ENCODE measurements around the gene STXBP6. TPM values are rescaled to one million over a fixed set of nuclear protein-coding genes. Genes with fewer than 3 reads are reported as not detected.

Gene STXBP6
- total and polyA plus RNA-seq, 2 of the 13 experiments (the other 11 are each of a cell fraction or from before 2014, with no cell fraction given), result 35.3 to 42.8 TPM

GRCh38 chr14:24979725-24980239, 70.2 kb downstream of the STXBP6 start:
- H3K36me3 ChIP-seq (replicated peaks in 1 of 2; ENCODE audit: control insufficient read depth in 1 of 2, insufficient read depth in 2 of 2, low read length in 2 of 2), result no peaks in the 10 kb centered on the region
- no peaks in the 10 kb centered on the region for H3K79me2 ChIP-seq (ENCODE audit: insufficient read depth, low read length)
- ATAC-seq, result peak; percentile 26
- no peak for FAIRE-seq
- H2AFZ ChIP-seq (ENCODE audit: low read length), result peak overlapping the region; percentile 1
- H3K4me1 ChIP-seq (ENCODE audit: insufficient read depth, low read length), result peaks cover 58% of the 10 kb centered on the region
- in situ Hi-C loops (cut with HindIII; ENCODE audit: extremely low pct_ligation_motif_present, low pct_unique_long_range_greater_than_20kb), result no loop called here
- intact Hi-C loops (cut with micrococcal nuclease; ENCODE audit: unreplicated experiment), result loop anchor here (5.0 kb wide), 1 partner anchor 53 kb away; no protein-coding TSS in a partner anchor
- no peak overlapping the region for H3K4me3 ChIP-seq (replicated peaks in 1 of 3; ENCODE audit: insufficient read depth in 1 of 3, low read depth in 2 of 3, low read length in 3 of 3)
- POLR2A ChIA-PET, result interaction anchor here (0.6 to 2.8 kb wide), 14 partner anchors 12 to 174 kb away, joined by 3 to 26 read pairs (median 4); partner anchors contain the start of gene STXBP6
- H3K4me2 ChIP-seq (ENCODE audit: low read depth, low read length), result peak overlapping the region; percentile 9; the same call in 1 of the 2 replicates
- 77% methylated on average over 2 of the region's 2 CpGs for WGBS (ENCODE audit: low lambda C conversion rate)
- TSS peak; percentile 69 for BruUV-seq (replicated peaks)
- no peaks in the 10 kb centered on the region for H3K27me3 ChIP-seq (ENCODE audit: control insufficient read depth in 1 of 2, insufficient read depth in 2 of 2, low read length in 2 of 2)
- peak overlapping the region; percentile 31 for H3K27ac ChIP-seq (ENCODE audit: extremely low read length, insufficient read depth, low read length)
- CTCF ChIA-PET (ENCODE audit: low intra/inter-chr PET ratio, low total read pairs), result interaction anchor here (1.6 kb wide), 1 partner anchor 26 kb away, joined by 3 read pairs; no protein-coding TSS in a partner anchor
- no peaks in the 10 kb centered on the region for H3K9me3 ChIP-seq (ENCODE audit: low read length)
- 0 out of 2 replicates have a peak overlapping the region, but pooled peaks have one; percentile 7 for H3K9ac ChIP-seq (ENCODE audit: insufficient read depth, low read depth, low read length)
- DNase-seq (ENCODE audit: low spot score), result no peak
- no peaks in the 10 kb centered on the region for H4K20me1 ChIP-seq (ENCODE audit: insufficient read depth, low read length)
- TF ChIP-seq AKNA (CRISPR knock-in tag; IDR thresholded peaks at IDR 0.05; ENCODE audit: borderline replicate concordance), result 0 out of 2 replicates have a peak, but pooled peaks have one; percentile 51
- peak; percentile 36; the same call in 1 of the 2 replicates for TF ChIP-seq ZBTB43 (CRISPR knock-in tag; conservative IDR thresholded peaks at IDR 0.05)
- 0 out of 2 replicates have a peak, but pooled peaks have one; percentile 14 for TF ChIP-seq MLXIP (CRISPR knock-in tag; IDR thresholded peaks at IDR 0.05; ENCODE audit: borderline replicate concordance)
- TF ChIP-seq KLF12 (CRISPR knock-in tag; IDR thresholded peaks at IDR 0.05; ENCODE audit: borderline replicate concordance), result peak; percentile 68; the same call in 1 of the 2 replicates
- TF ChIP-seq ZNF800 (CRISPR knock-in tag; IDR thresholded peaks at IDR 0.05), result no peak; the same call in 1 of the 2 replicates
- no peak for TF ChIP-seq HOXA7 (CRISPR knock-in tag; IDR thresholded peaks at IDR 0.05)
- TF ChIP-seq ZNF317 (CRISPR knock-in tag; IDR thresholded peaks at IDR 0.05), result 0 out of 2 replicates have a peak, but pooled peaks have one; percentile 8
- TF ChIP-seq EZH2 (conservative IDR thresholded peaks at IDR 0.05; ENCODE audit: low read depth, low read length), result no peak
- TF ChIP-seq IRF9 (CRISPR knock-in tag; IDR thresholded peaks at IDR 0.05; ENCODE audit: borderline replicate concordance), result no peak

Data from HepG2 (cell line).